Epithelial cell of esophagus (primary cell): Measurements from ENCODE around the gene PARP14.
A peak's percentile ranks its signal among the peaks of the same experiment; 100 is the strongest.
"Not testable (repeated sequence)": the region's sequence is repeated elsewhere in the genome, so short reads cannot be mapped to it uniquely, and the experiment has no call there.

Source experiments
- DNase-seq: peaks from one replicate; pipeline ENCODE4 v3.0.0; 2010; ENCODE audit warnings: low read depth
- H3K4me3 ChIP-seq: 2 replicates; pipeline ENCODE4 v1.5.1; 2011; ENCODE audit warnings: mild to moderate bottlenecking, low read length, control low read depth
- TF ChIP-seq, protein P1 (sequence below): IDR thresholded peaks from 2 replicates; pipeline ENCODE4 v1.5.1; 2011; ENCODE audit warnings: low read depth, mild to moderate bottlenecking, low read length, control low read depth, inconsistent platforms; ENCODE audit not compliant: insufficient read depth; ENCODE audit errors: missing control alignments

PARP14 gene

DNA sequence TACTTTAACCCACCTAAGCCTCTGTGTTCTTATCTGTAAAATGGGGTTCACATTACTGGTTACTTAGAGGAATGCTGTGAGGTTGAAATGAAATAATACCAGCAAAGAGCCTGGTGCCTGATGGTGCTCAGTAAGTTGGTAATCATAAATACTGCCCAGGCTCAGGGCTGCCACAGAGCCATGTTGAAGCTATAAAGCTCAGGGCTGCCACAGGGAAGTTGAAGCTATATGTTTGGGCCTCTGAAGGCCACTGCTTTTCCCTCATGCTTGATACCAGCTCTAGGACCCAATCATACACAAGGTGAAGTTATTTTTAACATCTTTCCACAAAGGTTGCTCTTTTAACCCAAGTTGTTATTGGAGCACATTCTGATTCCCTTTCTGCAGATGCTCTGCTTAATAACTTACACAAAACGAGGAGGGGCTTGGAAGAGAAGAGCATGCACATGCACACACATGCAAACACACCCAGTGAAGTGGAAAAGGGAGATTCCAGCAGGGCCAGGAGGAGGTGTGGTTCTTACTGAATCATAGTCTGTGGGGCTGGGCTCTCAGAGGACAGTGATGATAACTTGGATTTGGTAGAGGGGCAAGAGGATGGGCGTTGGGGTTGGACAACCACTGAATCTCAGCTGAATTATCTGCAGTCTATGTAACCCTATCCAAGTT lies 17.4 kb downstream of the PARP14 start:
- no peak overlapping the region for H3K4me3 ChIP-seq
- TF ChIP-seq, protein P1, sequence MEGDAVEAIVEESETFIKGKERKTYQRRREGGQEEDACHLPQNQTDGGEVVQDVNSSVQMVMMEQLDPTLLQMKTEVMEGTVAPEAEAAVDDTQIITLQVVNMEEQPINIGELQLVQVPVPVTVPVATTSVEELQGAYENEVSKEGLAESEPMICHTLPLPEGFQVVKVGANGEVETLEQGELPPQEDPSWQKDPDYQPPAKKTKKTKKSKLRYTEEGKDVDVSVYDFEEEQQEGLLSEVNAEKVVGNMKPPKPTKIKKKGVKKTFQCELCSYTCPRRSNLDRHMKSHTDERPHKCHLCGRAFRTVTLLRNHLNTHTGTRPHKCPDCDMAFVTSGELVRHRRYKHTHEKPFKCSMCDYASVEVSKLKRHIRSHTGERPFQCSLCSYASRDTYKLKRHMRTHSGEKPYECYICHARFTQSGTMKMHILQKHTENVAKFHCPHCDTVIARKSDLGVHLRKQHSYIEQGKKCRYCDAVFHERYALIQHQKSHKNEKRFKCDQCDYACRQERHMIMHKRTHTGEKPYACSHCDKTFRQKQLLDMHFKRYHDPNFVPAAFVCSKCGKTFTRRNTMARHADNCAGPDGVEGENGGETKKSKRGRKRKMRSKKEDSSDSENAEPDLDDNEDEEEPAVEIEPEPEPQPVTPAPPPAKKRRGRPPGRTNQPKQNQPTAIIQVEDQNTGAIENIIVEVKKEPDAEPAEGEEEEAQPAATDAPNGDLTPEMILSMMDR = no peak
- peak; percentile 91 for DNase-seq

DNA sequence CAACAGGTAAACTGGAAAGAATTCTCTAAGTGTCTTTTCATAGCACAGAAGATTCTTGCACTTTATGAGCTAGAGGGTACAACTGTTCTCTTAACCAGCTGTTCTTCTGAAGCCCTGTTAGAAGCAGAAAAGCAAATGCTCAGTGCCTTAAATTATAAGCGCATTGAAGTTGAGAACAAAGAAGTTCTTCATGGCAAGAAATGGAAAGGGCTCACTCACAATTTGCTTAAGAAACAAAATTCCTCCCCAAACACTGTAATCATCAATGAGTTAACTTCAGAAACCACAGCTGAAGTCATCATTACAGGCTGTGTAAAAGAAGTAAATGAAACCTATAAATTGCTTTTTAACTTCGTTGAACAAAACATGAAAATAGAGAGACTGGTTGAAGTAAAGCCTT lies 19.6 kb downstream of the PARP14 start:
- H3K4me3 ChIP-seq = no peak overlapping the region
- TF ChIP-seq, protein P1 = no peak
- DNase-seq = no peak

DNA sequence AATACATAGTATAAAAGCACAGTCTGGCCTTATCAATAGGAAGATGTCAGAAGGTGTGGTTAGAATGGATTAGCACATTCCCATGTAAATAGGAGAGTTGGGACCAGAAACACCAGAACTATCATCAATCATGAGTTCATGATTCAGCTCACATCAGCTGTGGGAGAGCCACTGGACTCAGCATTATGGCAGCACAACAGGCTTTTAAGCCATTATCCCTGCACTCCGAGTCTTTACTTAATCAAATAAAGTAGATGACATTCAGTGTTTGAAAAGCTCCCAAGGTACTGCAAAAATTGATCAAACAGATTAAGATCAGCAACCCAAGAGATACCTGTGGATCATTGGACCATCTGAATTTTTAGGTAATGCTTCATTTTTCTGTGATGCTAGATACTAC lies 24.7 kb downstream of the PARP14 start:
- TF ChIP-seq, protein P1 = no peak
- DNase-seq = no peak

DNA sequence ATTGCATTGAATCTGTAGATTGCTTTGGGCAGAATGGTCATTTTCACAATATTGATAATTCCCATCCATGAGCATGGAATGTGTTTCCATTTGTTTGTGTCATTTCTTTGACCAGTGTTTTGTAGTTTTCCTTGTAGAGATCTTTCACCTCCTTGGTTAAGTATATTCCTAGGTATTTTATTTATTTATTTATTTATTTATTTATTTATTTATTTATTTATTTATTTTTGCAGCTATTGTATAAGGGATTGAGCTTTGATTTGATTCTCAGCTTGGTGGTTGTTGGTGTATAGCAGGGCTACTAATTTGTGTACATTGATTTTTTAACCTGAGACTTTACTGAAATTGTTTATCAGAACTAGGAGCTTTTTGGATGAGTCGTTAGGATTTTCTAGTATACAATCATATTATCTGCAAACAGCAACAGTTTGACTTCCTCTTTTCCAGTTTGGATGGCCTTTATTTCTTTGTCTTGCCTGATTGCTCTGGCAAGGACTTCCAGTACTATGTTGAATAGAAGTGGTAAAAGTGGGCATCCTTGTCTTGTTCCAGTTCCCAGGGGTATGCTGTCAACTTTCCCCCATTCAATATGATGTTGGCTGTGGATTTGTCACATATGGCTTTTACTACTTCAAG lies 30.1 kb downstream of the PARP14 start:
- not testable (repeated sequence) for DNase-seq, H3K4me3 ChIP-seq

More for the DNA sequence above, 24.7 kb downstream of the PARP14 start:
- H3K4me3 ChIP-seq = no peak overlapping the region

DNA sequence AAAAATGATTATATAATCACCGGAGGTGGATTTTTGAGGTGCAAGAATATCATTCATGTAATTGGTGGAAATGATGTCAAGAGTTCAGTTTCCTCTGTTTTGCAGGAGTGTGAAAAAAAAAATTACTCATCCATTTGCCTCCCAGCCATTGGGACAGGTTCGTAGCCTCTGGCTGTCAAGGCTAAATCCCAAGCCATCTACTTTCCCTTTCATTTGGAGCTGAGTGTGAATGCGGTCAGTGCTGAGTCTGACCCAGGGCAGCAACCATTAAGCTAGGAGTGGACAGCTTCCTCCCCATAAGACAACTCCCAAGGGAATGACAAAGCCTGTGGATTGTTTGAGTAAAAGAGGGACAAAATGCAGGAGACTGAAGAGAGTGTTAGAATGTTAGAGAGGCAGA lies 33.6 kb downstream of the PARP14 start:
- H3K4me3 ChIP-seq = no peak overlapping the region
- TF ChIP-seq, protein P1 = no peak

DNA sequence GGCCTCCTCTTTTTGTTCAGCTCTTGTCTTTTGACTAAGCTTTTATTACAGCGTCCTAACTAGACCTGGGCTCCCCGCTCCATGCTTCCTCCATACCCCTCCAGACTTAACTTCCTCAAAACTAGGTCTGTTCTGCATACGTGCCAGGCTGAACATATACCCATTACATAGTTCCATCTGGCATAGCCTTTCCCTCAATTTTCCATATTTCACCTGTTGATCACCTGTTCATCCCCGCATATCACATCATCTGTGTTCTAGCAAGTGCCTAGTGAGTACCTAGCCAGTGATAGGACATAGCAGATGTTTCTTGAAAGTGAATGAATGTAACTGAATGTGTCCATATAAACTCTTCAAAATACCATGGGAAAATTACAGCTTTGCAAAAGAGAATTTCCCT lies 36.0 kb downstream of the PARP14 start:
- no peak for DNase-seq
- no peak overlapping the region for H3K4me3 ChIP-seq
- TF ChIP-seq, protein P1 = no peak

More for the DNA sequence above, 33.6 kb downstream of the PARP14 start:
- DNase-seq = no peak

DNA sequence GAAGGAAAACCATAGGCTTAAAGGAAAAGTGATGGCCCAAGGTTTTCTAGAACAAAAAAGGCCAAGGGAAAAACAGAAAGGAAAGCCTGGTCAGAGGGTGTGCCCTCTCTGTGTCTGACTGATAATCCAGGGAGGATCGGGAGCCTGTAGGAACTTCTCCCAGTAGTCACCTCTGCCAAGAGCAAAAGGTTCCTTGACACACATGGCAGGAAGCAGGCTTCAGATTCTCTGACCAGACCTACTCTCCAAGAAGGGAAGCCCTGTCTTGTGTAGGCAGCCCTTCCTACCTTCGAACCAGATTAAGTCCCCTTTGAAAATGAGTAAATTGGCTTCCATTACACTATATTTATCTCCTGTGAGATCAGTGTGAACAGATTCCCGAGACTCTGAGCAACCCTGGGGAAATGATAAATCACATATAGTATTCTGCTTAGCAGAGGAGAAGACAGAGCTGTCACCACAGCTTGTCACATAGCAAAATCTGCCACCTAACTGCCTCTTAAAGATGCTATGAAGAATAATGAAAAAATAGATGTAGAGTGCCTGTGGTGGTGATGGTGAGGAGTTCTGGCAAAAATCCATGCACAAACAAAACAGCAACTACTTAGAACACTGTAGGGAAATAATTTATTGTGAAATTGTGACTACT lies 38.8 kb downstream of the PARP14 start:
- TF ChIP-seq, protein P1 = no peak
- DNase-seq = no peak
- H3K4me3 ChIP-seq = no peak overlapping the region
